VCaP (cell line): ENCODE results near the gene TTLL12.

Source experiments
- H3K27ac ChIP-seq: fragments of 450-650 bp; 2 replicates; pipeline ENCODE4 v1.5.1; 2017
- TF ChIP-seq, protein P1 (sequence below): fragments of 450-650 bp; conservative IDR thresholded peaks from 2 replicates; pipeline ENCODE4 v1.5.1; 2017; ENCODE audit warnings: mild to moderate bottlenecking, moderate library complexity

Gene TTLL12

DNA sequence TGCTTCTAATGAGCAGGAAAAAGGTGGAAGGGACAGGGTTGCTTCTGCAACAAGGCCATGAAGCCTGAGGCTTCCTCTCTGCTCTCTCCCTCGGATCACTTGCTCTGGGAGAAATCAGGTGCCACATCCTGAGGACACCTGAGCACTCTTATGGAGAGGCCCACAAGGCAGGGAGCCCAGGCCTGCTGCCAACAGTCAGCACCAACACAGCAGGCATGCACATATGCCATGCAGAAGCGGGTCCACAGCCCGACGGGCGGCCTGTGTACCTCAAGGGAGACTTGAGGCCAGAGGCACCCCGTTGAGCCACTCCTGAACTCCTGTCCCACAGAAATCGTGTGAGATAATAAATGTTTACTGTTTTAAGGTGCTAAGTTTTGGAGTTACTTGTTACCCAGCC, 9.5 kb downstream of the TTLL12 start:
- H3K27ac ChIP-seq: no peak overlapping the region
- TF ChIP-seq, protein P1, sequence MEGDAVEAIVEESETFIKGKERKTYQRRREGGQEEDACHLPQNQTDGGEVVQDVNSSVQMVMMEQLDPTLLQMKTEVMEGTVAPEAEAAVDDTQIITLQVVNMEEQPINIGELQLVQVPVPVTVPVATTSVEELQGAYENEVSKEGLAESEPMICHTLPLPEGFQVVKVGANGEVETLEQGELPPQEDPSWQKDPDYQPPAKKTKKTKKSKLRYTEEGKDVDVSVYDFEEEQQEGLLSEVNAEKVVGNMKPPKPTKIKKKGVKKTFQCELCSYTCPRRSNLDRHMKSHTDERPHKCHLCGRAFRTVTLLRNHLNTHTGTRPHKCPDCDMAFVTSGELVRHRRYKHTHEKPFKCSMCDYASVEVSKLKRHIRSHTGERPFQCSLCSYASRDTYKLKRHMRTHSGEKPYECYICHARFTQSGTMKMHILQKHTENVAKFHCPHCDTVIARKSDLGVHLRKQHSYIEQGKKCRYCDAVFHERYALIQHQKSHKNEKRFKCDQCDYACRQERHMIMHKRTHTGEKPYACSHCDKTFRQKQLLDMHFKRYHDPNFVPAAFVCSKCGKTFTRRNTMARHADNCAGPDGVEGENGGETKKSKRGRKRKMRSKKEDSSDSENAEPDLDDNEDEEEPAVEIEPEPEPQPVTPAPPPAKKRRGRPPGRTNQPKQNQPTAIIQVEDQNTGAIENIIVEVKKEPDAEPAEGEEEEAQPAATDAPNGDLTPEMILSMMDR: no peak

DNA sequence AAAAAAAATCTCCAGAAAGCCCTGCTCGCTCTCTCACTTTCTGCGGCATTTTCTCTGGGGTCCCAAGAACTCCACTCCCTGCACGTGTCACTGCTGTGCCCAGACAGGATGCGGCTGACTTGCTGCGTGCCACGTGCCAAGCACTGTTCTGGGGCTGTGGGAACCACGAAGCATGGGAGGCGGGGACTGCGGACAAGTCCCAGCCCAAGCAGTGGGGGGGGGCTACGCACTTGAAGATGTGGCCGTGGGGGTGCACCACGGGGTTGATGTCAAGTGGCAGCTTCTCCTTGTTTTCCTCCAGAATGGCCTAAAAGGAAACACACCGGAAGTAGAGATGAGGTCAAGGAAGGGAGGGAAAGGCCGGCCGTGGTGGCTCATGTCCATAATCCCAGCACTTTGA, 10.8 kb downstream of the TTLL12 start:
- H3K27ac ChIP-seq: no peak overlapping the region
- TF ChIP-seq, protein P1: no peak

DNA sequence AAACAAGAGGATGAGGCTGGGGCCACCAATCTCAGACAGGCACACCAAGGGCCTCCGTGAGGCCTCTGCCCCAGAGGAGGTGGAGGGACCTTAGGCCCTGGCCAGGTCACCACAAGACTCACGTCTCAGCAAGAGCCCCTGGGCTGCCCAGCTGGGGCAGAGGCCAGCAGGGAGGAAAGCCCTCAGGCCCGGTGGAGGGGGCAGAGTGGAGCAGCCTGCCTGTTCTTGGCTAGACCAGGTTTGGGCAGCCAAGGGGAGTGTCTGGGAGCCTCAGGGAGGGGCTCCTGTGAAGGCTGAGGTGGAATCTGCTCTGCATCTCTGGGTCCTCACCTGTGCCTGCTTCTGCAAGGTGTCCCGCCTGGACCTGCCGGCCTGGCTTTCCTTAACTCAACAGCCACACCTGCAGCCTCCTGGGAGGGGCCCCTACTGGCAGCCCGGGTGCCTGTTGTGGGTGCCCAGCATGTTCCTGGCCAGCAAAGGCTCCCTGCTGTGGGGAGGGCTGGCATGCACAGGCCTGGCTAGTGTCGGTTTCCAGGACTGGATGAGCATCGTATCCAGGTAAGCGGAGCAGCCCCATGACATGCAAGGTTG, 11.9 kb downstream of the TTLL12 start:
- TF ChIP-seq, protein P1: no peak
- H3K27ac ChIP-seq: no peak overlapping the region

DNA sequence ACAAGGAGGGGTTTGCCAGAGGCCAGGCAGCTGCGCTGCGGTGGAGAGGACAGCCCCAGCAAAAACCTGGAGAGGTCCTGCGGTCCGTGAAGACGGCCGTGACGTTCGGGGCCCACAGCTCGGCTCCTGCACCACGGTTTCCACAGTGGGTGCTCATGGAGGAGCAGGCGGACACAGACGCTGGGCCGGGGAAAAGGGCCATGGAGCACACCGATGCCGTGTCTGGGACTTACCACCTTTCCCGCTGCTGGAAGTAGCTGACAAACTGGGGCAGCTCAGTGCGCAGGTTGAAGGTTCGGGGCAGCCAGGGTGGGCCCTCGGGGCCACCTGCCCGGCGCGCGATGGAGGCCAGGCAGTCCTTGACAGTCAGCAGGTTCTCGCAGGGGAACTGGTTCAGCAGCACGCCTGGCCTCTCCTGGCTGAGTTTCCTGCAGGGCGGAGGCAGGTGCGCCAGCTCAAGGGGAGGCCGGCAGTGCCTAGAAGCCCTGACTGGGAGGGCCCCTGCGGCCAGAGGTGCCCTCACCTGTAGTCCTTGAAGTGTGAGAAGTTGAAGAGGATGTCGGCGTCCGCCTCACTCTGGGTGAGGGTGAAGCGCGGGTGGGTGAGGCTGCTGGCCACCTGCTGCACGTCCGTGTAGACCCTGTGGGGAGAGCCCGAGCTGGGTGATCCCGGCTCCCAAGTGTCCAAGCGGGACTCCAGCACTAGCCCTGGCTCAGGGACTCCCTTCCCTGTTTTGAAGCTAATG, 12.8 kb downstream of the TTLL12 start:
- TF ChIP-seq, protein P1: no peak
- H3K27ac ChIP-seq: no peak overlapping the region

DNA sequence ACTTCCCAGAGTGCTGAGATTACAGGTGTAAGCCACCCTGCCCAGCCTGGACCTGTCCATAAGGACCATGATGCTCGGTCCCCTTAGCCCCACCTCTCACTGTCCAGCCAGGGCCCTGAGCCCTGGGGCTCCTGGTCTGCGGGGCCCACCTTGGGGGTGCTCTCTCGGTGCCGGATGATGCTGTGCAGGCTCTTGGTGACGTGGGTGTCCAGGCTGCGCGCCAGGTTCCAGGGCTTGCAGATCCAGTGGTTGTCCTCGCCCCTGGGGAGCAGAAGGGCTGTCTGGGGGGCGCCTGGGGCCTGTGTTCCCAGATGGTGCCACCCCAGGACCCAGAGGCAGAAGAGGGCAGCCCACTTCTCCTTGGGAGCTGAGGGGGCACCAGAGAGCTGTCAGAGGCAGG, 13.4 kb downstream of the TTLL12 start:
- TF ChIP-seq, protein P1: no peak

DNA sequence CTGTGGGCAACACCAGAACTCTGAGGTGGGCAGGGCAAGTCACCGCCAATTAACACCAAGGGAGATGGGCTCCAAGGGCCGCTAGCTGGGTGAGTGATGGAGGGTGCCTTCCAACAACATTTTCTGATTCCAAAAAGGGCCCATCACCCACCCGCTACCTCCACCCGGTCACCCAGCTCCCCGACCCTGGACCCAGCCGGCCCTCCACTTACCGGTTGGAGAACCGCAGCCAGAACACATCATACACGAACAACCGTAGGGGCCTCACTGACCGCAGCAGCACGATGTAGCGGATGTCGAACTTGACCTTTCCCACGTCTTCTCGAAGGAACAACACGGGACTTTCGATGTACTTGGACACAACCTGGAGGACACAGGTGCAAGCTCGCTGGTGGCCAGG, 14.7 kb downstream of the TTLL12 start:
- TF ChIP-seq, protein P1: no peak
- no peak overlapping the region for H3K27ac ChIP-seq

More for the DNA sequence above, 13.4 kb downstream of the TTLL12 start:
- no peak overlapping the region for H3K27ac ChIP-seq

DNA sequence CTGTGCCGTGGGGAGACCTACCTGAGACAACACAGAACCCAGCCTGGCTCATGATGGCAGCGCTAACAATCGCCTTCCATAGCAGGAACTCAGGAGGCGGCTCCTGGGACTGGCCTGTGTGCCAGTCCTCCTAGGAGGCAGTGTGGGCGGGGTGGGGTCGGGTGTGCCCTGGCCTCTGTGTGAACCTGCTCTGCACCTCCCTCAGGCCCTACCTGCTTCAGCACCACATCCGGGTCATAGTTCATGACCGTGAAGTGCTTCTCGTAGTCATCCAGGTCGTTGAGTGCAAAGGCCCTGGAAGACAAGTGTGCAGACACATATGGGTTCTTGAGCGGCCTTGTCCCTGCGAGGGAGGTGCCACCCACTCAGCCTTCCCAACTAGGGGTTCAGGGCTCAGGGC, 15.3 kb downstream of the TTLL12 start:
- no peak overlapping the region for H3K27ac ChIP-seq

More for the DNA sequence above, 15.3 kb downstream of the TTLL12 start:
- TF ChIP-seq, protein P1: no peak
